SH-SY5Y (cell line): Measurements from ENCODE around the gene BTAF1.

ENCODE experiments used
- GATA2 ChIP-seq: IDR thresholded peaks from 2 replicates; pipeline ENCODE4 v1.6.1; 2011; ENCODE audit warnings: mild to moderate bottlenecking, low read depth, low read length
- GATA3 ChIP-seq: IDR thresholded peaks from 2 replicates; pipeline ENCODE4 v1.6.1; 2011; ENCODE audit warnings: low read depth, mild to moderate bottlenecking, low read length, moderate library complexity

- TF ChIP-seq GATA2 (no peak), GATA3 (no peak)
Measured at GRCh38 chr10:92068900-92069299, 145.3 kb downstream of the BTAF1 start.
